ENCODE measurements around the gene PXDN. TPM values are rescaled to one million over a fixed set of nuclear protein-coding genes. Genes with fewer than 3 reads are reported as not detected.

PXDN gene
- total RNA-seq, 1 experiment from 2014 or later: 146 TPM

- ATAC-seq (no peak), DNase-seq (ENCODE audit: low spot score) (no peak)
- peaks cover 30% of the 10 kb centered on the region for H3K4me1 Mint-ChIP-seq
- TF ChIP-seq, protein P1, sequence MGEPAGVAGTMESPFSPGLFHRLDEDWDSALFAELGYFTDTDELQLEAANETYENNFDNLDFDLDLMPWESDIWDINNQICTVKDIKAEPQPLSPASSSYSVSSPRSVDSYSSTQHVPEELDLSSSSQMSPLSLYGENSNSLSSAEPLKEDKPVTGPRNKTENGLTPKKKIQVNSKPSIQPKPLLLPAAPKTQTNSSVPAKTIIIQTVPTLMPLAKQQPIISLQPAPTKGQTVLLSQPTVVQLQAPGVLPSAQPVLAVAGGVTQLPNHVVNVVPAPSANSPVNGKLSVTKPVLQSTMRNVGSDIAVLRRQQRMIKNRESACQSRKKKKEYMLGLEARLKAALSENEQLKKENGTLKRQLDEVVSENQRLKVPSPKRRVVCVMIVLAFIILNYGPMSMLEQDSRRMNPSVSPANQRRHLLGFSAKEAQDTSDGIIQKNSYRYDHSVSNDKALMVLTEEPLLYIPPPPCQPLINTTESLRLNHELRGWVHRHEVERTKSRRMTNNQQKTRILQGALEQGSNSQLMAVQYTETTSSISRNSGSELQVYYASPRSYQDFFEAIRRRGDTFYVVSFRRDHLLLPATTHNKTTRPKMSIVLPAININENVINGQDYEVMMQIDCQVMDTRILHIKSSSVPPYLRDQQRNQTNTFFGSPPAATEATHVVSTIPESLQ (CRISPR knock-in tag; IDR thresholded peaks at IDR 0.05): no peak
- TF ChIP-seq NR2C2 (CRISPR knock-in tag; IDR thresholded peaks at IDR 0.05) (no peak), MAX (CRISPR knock-in tag; IDR thresholded peaks at IDR 0.05) (no peak), ZNF138 (CRISPR knock-in tag; conservative IDR thresholded peaks at IDR 0.05) (no peak), TP53 (CRISPR knock-in tag; IDR thresholded peaks at IDR 0.05) (no peak), JUN (CRISPR knock-in tag; IDR thresholded peaks at IDR 0.05) (no peak), GABPB1 (CRISPR knock-in tag; IDR thresholded peaks at IDR 0.05) (no peak), NFATC4 (CRISPR knock-in tag; IDR thresholded peaks at IDR 0.05) (no peak), EMX1 (CRISPR knock-in tag; IDR thresholded peaks at IDR 0.05) (no peak), FOXK1 (CRISPR knock-in tag; IDR thresholded peaks at IDR 0.05) (no peak), ATF1 (CRISPR knock-in tag; IDR thresholded peaks at IDR 0.05) (no peak), NFYB (CRISPR knock-in tag; conservative IDR thresholded peaks at IDR 0.05; ENCODE audit: low read depth) (no peak), ZBTB43 (CRISPR knock-in tag; IDR thresholded peaks at IDR 0.05) (no peak), NR3C1 (CRISPR knock-in tag; conservative IDR thresholded peaks at IDR 0.05; ENCODE audit: low read depth) (no peak), MXD4 (CRISPR knock-in tag; IDR thresholded peaks at IDR 0.05; ENCODE audit: borderline replicate concordance) (no peak)
- TF ChIP-seq, protein P2, sequence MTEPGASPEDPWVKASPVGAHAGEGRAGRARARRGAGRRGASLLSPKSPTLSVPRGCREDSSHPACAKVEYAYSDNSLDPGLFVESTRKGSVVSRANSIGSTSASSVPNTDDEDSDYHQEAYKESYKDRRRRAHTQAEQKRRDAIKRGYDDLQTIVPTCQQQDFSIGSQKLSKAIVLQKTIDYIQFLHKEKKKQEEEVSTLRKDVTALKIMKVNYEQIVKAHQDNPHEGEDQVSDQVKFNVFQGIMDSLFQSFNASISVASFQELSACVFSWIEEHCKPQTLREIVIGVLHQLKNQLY (CRISPR knock-in tag; IDR thresholded peaks at IDR 0.05): no peak
- TF ChIP-seq, protein P3, sequence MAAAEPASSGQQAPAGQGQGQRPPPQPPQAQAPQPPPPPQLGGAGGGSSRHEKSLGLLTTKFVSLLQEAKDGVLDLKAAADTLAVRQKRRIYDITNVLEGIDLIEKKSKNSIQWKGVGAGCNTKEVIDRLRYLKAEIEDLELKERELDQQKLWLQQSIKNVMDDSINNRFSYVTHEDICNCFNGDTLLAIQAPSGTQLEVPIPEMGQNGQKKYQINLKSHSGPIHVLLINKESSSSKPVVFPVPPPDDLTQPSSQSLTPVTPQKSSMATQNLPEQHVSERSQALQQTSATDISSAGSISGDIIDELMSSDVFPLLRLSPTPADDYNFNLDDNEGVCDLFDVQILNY (CRISPR knock-in tag; IDR thresholded peaks at IDR 0.05): no peak
- TF ChIP-seq, protein P4, sequence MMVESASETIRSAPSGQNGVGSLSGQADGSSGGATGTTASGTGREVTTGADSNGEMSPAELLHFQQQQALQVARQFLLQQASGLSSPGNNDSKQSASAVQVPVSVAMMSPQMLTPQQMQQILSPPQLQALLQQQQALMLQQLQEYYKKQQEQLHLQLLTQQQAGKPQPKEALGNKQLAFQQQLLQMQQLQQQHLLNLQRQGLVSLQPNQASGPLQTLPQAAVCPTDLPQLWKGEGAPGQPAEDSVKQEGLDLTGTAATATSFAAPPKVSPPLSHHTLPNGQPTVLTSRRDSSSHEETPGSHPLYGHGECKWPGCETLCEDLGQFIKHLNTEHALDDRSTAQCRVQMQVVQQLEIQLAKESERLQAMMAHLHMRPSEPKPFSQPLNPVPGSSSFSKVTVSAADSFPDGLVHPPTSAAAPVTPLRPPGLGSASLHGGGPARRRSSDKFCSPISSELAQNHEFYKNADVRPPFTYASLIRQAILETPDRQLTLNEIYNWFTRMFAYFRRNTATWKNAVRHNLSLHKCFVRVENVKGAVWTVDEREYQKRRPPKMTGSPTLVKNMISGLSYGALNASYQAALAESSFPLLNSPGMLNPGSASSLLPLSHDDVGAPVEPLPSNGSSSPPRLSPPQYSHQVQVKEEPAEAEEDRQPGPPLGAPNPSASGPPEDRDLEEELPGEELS (CRISPR knock-in tag; IDR thresholded peaks at IDR 0.05): no peak
- TF ChIP-seq, protein P5, sequence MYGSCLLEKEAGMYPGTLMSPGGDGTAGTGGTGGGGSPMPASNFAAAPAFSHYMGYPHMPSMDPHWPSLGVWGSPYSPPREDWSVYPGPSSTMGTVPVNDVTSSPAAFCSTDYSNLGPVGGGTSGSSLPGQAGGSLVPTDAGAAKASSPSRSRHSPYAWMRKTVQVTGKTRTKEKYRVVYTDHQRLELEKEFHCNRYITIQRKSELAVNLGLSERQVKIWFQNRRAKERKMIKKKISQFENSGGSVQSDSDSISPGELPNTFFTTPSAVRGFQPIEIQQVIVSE (CRISPR knock-in tag; IDR thresholded peaks at IDR 0.05; ENCODE audit: borderline replicate concordance): no peak
- CTCF ChIA-PET: interaction anchor here (2.5 kb wide), 1 partner anchor 13 kb away, joined by 13 read pairs; no protein-coding TSS in a partner anchor
- no peaks in the 10 kb centered on the region; the same call in 1 of the 2 replicates for H3K27me3 Mint-ChIP-seq (ENCODE audit: low read depth)
- no peak overlapping the region for H3K27ac Mint-ChIP-seq
- no peak overlapping the region for H3K4me3 Mint-ChIP-seq
- POLR2A ChIA-PET: no interaction called here
- H3K36me3 Mint-ChIP-seq: peaks cover 19% of the 10 kb centered on the region
- H3K9me3 Mint-ChIP-seq: peaks cover 15% of the 10 kb centered on the region
These were observed 6.2 kb downstream of the PXDN start for GRCh38 chr2:1738163-1738562.
